KG1 (cell line): Measurements from ENCODE around the gene KIAA1191.

ENCODE experiments used
- DNase-seq: peaks from one replicate; lab custom pipeline; 2025; lab: John Stamatoyannopoulos, UW

Gene KIAA1191

GRCh38 chr5:176389135-176390123, 27.9 kb upstream of the KIAA1191 start:
- DNase-seq = peak; percentile 84

GRCh38 chr5:176388444-176389134, 27.0 kb upstream of the KIAA1191 start, which contains the start of the genes HIGD2A and NOP16:
Gene HIGD2A (plus strand): TSS chr5:176388751. CDS start chr5:176388820, 69 bp downstream.
Gene NOP16 (minus strand): TSS chr5:176388598. CDS start chr5:176388539, 59 bp downstream.
- DNase-seq = peak; percentile 98

GRCh38 chr5:176388003-176388443, 26.5 kb upstream of the KIAA1191 start:
- no peak for DNase-seq

- no peak for DNase-seq
These were observed 25.9 kb upstream of the KIAA1191 start for GRCh38 chr5:176387384-176387925.

GRCh38 chr5:176386491-176386890, 24.9 kb upstream of the KIAA1191 start:
- DNase-seq = no peak

- DNase-seq = no peak
These were observed 23.4 kb upstream of the KIAA1191 start for GRCh38 chr5:176384991-176385390.

GRCh38 chr5:176384366-176384930, 22.9 kb upstream of the KIAA1191 start:
- no peak for DNase-seq

GRCh38 chr5:176383961-176384360, 22.4 kb upstream of the KIAA1191 start:
- no peak for DNase-seq

- no peak for DNase-seq
These were observed 21.8 kb upstream of the KIAA1191 start for GRCh38 chr5:176383248-176383905.

- no peak for DNase-seq
These were observed 21.2 kb upstream of the KIAA1191 start for GRCh38 chr5:176382721-176383120.

GRCh38 chr5:176381979-176382378, 20.4 kb upstream of the KIAA1191 start:
- DNase-seq = no peak

GRCh38 chr5:176381423-176381822, 19.9 kb upstream of the KIAA1191 start:
- no peak for DNase-seq

- DNase-seq = no peak
These were observed 18.3 kb upstream of the KIAA1191 start for GRCh38 chr5:176379881-176380280.

GRCh38 chr5:176373100-176373818, 11.7 kb upstream of the KIAA1191 start:
- DNase-seq = no peak

- no peak for DNase-seq
These were observed 10.3 kb upstream of the KIAA1191 start for GRCh38 chr5:176371621-176372539.

- DNase-seq = no peak
These were observed 8.6 kb upstream of the KIAA1191 start for GRCh38 chr5:176369934-176370711.

- DNase-seq = no peak
These were observed 7.2 kb upstream of the KIAA1191 start for GRCh38 chr5:176368726-176369125.

GRCh38 chr5:176366232-176366894, 4.8 kb upstream of the KIAA1191 start:
- DNase-seq = no peak
